Inferior parietal cortex (tissue), 1 donor: ENCODE results near the gene LST1.
A peak's percentile ranks its signal among the peaks of the same experiment; 100 is the strongest.
"Not testable (repeated sequence)": the region's sequence is repeated elsewhere in the genome, so short reads cannot be mapped to it uniquely, and the experiment has no call there.

Source experiments
- DNase-seq: peaks from one replicate; pipeline ENCODE4 v3.0.0-alpha.2; 2016; ENCODE audit errors: extremely low spot score

Gene LST1

DNA sequence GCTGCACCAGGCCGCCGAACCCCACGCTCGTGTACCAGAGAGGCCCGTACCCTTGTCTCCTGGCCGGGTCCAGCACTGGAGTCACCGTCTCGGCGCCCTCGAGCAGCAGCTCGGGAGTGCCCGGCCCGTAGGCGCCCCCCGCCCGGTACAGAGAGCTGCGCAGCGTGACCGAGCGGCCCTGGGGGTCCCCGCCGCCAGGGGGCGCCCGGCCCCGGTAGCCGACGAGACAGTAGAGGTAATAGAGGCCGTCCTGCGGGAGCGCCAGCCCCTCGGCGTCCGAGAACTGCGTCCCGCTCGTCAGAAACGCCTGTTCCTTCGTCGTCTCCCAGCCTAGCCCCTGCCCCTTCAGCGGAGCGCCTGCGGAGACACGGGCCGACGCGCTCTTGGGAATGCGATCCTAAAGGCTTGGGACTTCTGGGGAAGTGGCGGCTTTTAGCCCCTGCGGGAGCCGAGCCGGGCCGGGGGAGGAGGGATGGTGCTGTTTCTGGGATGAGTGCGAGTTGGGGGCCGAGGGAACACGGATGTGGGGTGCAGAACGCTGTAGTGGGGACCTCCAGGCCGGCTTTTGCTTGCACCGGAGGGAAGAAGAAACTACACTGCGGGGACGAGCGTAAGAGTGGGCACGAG, 5.2 kb upstream of the LST1 start:
- peak; percentile 79 for DNase-seq

- no peak for DNase-seq
Measured at GRCh38 chr6:31581434-31582229, 4.4 kb upstream of the LST1 start.

DNA sequence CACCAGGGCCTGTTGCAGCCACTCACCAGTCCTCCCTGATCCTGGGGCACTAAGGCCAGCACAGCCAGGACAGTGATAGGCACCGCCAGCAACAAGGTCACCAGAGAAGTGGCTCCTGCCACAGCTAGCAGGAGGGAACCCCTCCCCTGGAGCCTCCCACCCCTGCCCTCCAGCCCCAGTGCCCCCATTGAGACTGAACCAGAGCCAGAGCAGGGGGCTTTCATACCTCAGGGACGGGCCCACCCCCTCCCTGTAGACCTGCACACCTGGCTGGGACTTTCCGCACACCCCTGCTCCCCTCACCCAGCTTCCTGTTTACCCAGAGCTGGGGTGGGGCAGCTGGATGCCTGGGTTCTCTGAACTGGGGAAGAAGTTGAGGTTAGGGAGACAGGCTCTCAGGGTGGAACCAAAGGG, 3.8 kb upstream of the LST1 start, which contains the start of gene LTB:
TSS of gene LTB (minus strand) at position 195 of the 414 bp plus-strand sequence. CDS start at position 188, 7 bp downstream.
- DNase-seq, result no peak

DNA sequence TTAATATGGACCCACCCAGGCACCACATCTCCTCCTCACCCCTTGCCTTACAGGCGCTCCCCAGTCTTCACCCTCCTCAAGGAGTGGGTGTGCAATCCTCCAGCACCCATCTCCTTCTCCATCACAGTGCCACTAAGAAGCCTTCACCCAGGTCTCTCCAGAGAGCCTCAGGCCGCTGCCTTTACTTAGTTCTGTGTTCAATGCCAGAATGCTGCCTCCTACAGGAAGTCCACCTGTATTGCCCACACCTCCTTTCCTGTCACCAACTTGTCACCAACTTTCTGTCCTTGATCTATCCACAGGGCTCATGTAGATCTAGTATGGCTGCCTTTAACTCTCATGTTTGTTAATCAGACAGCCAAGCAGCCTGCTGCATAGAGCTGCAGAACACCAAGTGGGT, 586 bp upstream of the LST1 start:
- DNase-seq, result no peak

- DNase-seq, result no peak
Measured at GRCh38 chr6:31586599-31587281, 663 bp downstream of the LST1 start.

DNA sequence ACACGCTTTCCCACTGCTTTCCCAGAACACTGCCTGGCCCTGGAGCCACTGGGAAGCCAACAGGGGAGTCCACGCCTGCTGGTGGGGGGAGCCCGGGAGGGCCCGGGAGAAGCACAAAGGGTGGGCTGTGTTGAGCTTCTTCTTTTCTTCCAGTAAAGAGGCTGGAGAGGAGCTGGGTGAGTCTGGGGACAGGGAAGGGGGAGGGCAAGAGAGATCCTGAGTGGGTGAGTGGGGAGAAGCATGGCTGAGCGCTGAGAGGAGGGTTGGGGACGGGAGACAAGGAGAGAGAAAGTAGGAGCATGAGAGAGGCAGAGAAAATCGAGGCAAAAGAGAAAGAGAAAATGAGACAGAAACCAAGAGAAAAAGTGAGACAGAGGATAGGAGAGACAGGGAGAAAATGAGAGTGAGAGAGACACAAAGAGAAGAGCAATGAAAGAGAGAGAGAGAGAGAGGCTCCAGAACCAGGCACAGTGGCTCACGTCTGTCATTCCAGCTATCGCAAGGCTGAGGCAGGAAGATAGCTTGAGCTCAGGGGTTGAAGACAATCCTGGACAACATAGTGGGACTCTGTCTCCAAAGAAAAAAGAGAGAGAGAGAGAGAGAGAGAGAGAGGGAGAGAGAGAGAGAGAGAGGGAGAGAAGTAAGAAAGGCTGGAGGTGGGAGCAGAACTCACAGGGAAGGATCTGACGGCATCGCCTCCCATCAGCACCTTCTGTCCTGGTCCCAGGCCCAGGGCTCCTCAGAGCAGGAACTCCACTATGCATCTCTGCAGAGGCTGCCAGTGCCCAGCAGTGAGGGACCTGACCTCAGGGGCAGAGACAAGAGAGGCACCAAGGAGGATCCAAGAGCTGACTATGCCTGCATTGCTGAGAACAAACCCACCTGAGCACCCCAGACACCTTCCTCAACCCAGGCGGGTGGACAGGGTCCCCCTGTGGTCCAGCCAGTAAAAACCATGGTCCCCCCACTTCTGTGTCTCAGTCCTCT, 2.0 kb downstream of the LST1 start:
- DNase-seq, result no peak

- DNase-seq, result no peak
Measured at GRCh38 chr6:31588871-31589650, 3.0 kb downstream of the LST1 start.

- DNase-seq, result not testable (repeated sequence)
Measured at GRCh38 chr6:31590691-31591090, 4.6 kb downstream of the LST1 start.

DNA sequence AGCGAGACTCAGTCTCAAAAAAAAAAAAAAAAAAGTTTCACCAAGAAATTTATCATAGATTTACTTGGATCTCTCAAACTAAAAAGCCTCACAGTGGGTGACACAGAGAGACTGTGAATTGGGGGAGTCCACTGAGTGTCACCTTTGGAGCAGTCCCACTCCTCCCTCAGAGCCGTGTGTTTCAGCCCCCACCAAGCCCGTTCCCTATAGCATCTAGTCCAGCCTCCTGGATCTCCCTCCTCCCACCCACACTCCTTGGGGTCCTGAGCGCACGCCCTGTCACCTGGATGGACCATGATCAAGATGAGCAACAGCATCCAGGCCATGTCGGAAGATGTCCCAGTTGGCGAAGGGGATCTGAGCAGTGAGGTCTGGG, 6.3 kb downstream of the LST1 start:
- no peak for DNase-seq

GRCh38 chr6:31597006-31597405, 10.9 kb downstream of the LST1 start:
- DNase-seq, result no peak

DNA sequence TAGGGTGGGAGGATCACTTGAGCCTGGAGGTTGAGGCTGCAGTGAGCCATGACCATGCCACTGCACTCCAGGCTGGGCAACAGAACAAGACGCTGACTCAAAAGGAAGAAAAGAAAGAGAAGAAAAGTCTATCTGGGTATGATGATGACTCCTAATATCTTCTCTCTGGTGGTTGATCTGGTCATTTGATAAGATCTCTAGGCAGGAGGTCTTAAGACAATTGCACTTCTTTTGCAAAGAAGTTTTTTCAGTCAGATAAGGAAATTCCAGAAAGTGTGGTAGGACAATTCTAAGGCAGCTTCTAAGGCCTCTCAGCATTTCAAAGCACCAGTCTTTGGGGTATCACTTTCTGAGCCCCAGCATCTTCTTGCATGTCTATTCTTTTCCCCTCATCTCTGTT, 21.2 kb downstream of the LST1 start:
- no peak for DNase-seq

- no peak for DNase-seq
Measured at GRCh38 chr6:31609519-31610406, 23.7 kb downstream of the LST1 start.

- DNase-seq, result no peak
Measured at GRCh38 chr6:31610968-31611367, 24.9 kb downstream of the LST1 start.

GRCh38 chr6:31614075-31614619, 28.1 kb downstream of the LST1 start:
- DNase-seq, result no peak

GRCh38 chr6:31614684-31615578, 28.9 kb downstream of the LST1 start, which contains the start of gene AIF1:
Gene AIF1, plus strand, starts transcription at chr6:31615234. Its CDS starts 96 bp downstream, at chr6:31615330.
- no peak for DNase-seq

- DNase-seq, result no peak
Measured at GRCh38 chr6:31615748-31616147, 29.7 kb downstream of the LST1 start.

GRCh38 chr6:31617010-31617409, 30.9 kb downstream of the LST1 start:
- DNase-seq, result no peak
